ENCODE measurements around the gene SKIL.
A peak's percentile ranks its signal among the peaks of the same experiment; 100 is the strongest.

The SKIL gene

GRCh38 chr3:170405101-170405500 is 47.6 kb downstream of the SKIL start:
- no peak for DNase-seq

DNA sequence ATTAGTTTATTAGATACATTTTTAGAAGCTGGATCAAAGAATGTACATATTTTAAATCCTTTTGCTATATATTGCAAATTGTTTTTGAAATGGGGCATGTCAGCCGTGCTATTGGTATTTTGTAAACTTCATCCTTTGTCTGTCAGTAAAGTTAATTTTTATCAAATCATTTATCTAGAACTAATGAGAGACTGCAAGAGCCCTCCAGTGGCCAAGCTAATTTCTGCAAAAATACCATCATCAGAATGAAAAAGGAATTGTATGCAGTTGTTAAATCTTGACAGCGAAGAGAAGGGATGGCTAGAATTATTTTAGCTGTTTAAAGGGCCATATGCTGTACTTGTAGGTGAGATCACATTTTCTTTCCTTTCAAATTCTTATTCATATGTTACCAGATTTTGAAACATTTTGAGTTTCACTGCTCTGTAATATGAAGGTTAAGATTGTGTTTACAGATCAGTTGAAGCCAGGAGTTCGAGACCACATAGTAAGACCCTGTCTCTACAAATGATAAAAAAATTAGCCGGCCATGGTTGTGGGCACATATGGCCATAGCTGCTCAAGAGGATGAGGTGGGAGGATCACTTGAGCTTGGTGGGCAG is 53.0 kb downstream of the SKIL start:
- DNase-seq, result no peak

DNA sequence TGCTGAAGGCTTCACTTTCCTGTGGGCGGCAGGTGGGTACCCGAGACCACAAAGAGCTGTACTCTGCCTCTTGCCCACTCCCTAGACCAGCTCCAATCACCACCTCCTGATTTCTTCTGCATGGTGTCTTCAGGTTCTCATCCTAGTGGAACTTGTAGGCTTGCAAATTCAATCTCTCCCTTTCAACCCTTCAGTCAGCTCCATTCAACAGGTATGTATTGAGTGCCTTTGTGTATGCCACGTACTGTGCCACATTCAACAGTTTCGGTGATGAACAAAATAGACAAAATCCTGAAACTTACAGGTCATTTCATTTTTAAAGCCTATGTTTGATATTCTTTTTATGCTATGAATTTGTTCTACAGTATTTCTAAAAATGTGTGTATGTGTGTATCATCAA is 55.8 kb downstream of the SKIL start:
- DNase-seq, result no peak

DNA sequence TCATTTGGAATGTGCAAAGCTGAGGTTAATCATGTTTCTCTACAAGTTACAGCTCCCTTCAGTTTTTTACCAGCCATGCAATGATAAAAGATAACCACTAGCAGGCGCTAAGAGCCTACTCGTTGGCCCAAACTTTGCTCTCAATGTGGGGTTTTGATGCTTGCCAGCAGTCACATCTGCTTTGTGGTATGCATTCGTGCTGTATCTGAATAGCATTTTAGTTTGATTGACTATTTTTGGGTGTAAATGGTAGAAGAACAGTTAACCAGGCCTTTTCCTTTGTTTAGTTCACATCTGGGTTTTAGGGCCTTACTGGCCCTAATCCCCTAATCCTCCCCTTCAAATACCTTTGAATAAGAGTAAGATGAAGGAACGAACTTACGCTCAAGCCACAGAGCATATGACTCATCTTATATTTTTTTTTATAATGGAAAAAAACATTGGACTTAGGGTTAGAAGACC is 56.7 kb downstream of the SKIL start:
- DNase-seq, result peak in 1 of 2 experiments; percentile 11

- DNase-seq, result no peak
Measured at GRCh38 chr3:170417090-170417489, 59.6 kb downstream of the SKIL start.

GRCh38 chr3:170418422-170419398 is 61.2 kb downstream of the SKIL start, which contains the start of gene CLDN11:
CLDN11 (plus strand) TSS chr3:170418868; CDS start chr3:170419067, 199 bp downstream.
- no peak for DNase-seq

GRCh38 chr3:170419557-170420087 is 62.1 kb downstream of the SKIL start:
- no peak for DNase-seq

DNA sequence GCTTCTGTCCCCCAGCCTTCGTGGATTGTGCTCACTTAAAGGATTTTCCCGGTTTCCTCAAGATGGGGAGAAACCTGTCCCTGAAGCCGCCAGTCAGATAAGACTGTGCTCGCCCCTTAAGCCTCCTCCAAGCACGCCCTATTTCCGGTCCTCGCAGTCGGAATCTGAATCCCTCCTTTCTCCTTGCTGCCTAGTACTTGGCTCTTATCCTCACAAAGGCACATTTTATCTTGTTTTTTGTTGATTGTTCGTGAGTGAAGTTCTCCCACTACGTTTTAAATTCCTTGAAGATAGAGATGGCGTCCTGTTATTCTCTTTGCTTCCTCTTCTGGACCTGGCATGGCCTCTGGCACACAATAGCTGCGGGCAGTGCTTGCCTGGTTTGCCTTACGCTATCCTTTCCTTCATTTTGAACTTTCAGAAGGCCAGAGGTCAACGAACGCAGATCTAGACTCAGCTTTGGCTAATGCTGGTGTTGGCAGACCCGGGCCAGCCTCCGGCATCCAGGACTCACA is 62.8 kb downstream of the SKIL start:
- DNase-seq, result no peak

- no peak for DNase-seq
Measured at GRCh38 chr3:170421111-170421641, 63.7 kb downstream of the SKIL start.

GRCh38 chr3:170421758-170422157 is 64.2 kb downstream of the SKIL start:
- no peak for DNase-seq

DNA sequence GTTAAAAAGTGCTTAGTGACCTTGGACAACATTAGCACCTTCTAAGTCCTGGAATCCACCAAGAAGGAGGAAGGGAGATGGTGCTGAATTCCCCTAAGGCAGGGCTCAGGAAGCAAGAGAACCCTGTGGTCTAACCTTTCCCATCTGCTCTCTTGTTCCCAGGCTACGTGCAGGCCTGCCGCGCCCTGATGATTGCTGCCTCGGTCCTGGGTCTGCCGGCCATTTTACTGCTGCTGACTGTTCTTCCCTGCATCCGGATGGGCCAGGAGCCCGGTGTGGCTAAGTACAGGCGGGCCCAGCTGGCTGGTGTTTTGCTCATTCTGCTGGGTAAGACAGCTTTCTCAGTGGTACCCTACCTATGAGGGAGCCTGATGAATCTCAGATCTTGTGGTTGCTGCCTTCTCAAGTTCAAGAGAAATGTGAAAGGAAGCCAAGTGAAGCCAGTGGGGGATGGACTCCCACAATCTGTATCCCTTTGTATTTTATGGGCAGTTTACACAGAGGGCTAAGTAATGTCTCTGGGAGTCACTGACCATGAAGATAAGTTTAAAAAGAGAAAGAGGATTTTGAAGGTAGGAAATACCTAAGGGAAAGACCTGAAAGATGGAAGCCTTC is 65.6 kb downstream of the SKIL start:
- no peak for DNase-seq

- DNase-seq, result no peak
Measured at GRCh38 chr3:170424879-170425278, 67.4 kb downstream of the SKIL start.

GRCh38 chr3:170425491-170426239 is 68.2 kb downstream of the SKIL start:
- no peak for DNase-seq

DNA sequence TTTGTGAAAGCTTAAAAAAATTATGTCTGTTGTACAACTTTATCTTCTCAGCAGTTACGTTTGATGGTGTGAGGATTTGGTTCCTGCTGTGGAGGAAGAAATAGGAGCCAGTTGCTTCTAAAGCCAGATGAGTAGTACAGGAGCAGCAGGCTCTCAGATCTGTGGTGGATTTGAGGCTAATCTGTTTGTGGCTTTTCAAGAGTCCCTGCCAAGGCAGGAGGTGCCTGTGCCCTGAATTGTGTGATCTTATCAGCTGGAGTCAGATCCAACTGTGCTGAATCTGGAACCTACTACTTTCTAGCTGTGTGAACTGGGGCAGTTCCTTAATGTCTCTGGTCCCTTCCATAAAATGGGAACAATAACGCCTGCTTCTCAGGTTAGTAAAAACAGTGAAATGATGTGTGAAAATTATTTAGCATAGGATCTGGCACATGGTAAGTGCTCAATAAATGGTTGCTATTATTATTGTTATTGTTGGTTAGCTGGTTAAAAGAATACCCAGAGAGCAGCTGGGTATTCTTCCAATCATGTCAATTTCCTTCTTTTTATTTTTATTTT is 68.8 kb downstream of the SKIL start:
- no peak for DNase-seq

GRCh38 chr3:170428095-170428494 is 70.6 kb downstream of the SKIL start:
- no peak for DNase-seq

DNA sequence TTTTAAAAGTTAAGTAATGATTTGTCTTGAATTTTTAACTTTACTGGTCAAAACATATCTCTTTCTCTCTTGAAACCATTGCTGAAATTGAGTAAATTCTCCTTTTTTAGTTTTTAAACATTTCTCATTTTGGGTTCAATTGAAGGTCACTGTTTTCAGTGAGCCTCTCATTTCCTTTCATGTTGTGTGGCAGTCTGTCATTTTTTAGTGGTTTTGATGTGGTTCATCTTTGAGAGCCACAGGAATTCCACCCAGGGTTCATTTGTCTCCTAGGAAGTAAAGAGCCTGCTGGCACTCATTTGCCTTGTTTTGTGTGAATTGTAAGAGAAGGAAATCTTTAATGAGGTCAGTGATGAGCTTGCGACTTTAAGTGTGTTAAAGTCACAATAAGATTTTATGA is 71.5 kb downstream of the SKIL start:
- no peak for DNase-seq

DNA sequence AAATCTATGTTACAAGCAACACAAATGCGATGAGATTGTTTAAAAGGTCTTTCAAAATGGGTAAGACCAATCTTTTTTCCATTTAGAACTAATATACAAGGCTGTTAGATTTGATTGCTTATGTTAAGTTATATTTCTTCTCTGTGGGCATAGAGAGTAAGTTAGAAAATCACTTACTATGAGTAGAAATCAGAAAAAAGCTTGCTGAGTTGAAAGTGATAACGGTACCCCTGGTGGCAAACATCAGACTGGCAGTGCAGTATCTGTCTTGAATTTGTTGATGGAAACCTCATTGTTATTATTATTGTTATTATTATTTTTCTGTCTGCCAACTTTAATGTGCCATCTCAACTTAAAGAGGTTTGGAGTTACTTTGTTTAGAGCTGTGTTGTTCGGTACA is 73.5 kb downstream of the SKIL start:
- DNase-seq, result no peak

GRCh38 chr3:170432416-170432815 is 74.9 kb downstream of the SKIL start:
- no peak for DNase-seq

- DNase-seq, result no peak
Measured at GRCh38 chr3:170436697-170437096, 79.2 kb downstream of the SKIL start.

DNA sequence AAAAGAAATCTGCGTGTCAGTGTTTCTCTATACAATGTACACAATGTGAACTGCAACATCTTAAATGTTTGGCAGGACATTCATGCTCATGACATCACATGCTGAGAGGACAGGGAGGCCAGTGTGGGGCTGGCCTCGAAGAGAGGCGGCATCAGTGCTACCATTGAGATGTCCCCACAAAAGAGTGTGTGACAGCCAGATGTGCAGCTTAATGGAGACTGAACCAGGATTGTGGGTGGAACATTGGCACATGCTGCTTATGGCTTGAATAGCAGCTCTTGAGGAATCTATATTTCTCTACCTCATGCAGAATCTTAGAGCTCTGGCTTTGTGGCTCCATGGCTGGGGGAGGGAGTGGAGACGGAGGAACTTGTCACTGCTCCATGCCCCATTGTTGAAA is 79.7 kb downstream of the SKIL start:
- DNase-seq, result no peak

- DNase-seq, result no peak
Measured at GRCh38 chr3:170437696-170438407, 80.3 kb downstream of the SKIL start.
